ENCODE measurements around the gene CNOT11.
"Not testable (repeated sequence)": the region's sequence is repeated elsewhere in the genome, so short reads cannot be mapped to it uniquely, and the experiment has no call there.

Gene CNOT11

GRCh38 chr2:101252408-101253012 lies at the start of gene CNOT11:
TSS of gene CNOT11 (plus strand) at chr2:101252886. CDS start at chr2:101252965, 79 bp downstream.
- DNase-seq (ENCODE audit: extremely low read depth, low read depth) = peak; percentile 96
- no peak for TF ChIP-seq CTCF (IDR thresholded peaks at IDR 0.05; ENCODE audit: low read depth, low read length, missing control alignments)

GRCh38 chr2:101204400-101205115 lies 48.1 kb upstream of the CNOT11 start:
- DNase-seq (ENCODE audit: extremely low read depth, low read depth) = no peak
- TF ChIP-seq CTCF (IDR thresholded peaks at IDR 0.05; ENCODE audit: low read depth, low read length, missing control alignments) = no peak
- no peak overlapping the region for H3K4me3 ChIP-seq (replicated peaks; ENCODE audit: low read depth, low read length)

More at GRCh38 chr2:101252408-101253012, at the start of gene CNOT11:
- H3K4me3 ChIP-seq (replicated peaks; ENCODE audit: low read depth, low read length) = peak within 1 kb of the TSS; percentile 99

GRCh38 chr2:101205521-101206479 lies 46.9 kb upstream of the CNOT11 start:
- DNase-seq (ENCODE audit: extremely low read depth, low read depth) = peak; percentile 72
- peak; percentile 58 for TF ChIP-seq CTCF (IDR thresholded peaks at IDR 0.05; ENCODE audit: low read depth, low read length, missing control alignments)
- H3K4me3 ChIP-seq (replicated peaks; ENCODE audit: low read depth, low read length) = 0 out of 2 replicates have a peak overlapping the region, but pooled peaks have one; percentile 5

GRCh38 chr2:101208830-101209229 lies 43.9 kb upstream of the CNOT11 start:
- TF ChIP-seq CTCF (IDR thresholded peaks at IDR 0.05; ENCODE audit: low read depth, low read length, missing control alignments) = no peak
- DNase-seq (ENCODE audit: extremely low read depth, low read depth) = no peak
- no peak overlapping the region for H3K4me3 ChIP-seq (replicated peaks; ENCODE audit: low read depth, low read length)

GRCh38 chr2:101219246-101219645 lies 33.4 kb upstream of the CNOT11 start:
- no peak for DNase-seq (ENCODE audit: extremely low read depth, low read depth)
- TF ChIP-seq CTCF (IDR thresholded peaks at IDR 0.05; ENCODE audit: low read depth, low read length, missing control alignments) = no peak

GRCh38 chr2:101220091-101220490 lies 32.6 kb upstream of the CNOT11 start:
- not testable (repeated sequence) for H3K4me3 ChIP-seq (replicated peaks; ENCODE audit: low read depth, low read length); DNase-seq (ENCODE audit: extremely low read depth, low read depth)

More at GRCh38 chr2:101219246-101219645, 33.4 kb upstream of the CNOT11 start:
- H3K4me3 ChIP-seq (replicated peaks; ENCODE audit: low read depth, low read length) = no peak overlapping the region

All from HFF-Myc (cell line).